ENCODE measurements around the gene MAEA. TPM values are rescaled to one million over a fixed set of nuclear protein-coding genes. Genes with fewer than 3 reads are reported as not detected.

MAEA gene
- total and polyA plus RNA-seq, 2 of the 8 experiments (the other 6 are each of a cell fraction or from before 2014, with no cell fraction given): 75.8 to 133 TPM

DNA sequence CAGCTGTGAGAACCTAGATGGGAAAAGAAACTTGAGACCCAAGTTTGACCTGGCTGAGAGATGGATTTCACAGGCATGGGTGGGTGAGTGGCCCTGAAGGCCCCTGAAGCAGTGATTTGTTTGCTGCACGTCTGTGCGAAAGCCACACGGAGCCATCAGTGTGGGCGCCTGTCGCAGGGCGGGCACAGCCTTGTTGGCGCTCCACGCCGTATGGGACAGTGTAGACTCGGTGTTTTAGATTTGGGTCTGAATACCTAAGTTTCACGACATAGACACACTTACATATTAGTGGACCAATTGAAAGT, 35.4 kb downstream of the MAEA start (continued):
- TF ChIP-seq, protein P1, sequence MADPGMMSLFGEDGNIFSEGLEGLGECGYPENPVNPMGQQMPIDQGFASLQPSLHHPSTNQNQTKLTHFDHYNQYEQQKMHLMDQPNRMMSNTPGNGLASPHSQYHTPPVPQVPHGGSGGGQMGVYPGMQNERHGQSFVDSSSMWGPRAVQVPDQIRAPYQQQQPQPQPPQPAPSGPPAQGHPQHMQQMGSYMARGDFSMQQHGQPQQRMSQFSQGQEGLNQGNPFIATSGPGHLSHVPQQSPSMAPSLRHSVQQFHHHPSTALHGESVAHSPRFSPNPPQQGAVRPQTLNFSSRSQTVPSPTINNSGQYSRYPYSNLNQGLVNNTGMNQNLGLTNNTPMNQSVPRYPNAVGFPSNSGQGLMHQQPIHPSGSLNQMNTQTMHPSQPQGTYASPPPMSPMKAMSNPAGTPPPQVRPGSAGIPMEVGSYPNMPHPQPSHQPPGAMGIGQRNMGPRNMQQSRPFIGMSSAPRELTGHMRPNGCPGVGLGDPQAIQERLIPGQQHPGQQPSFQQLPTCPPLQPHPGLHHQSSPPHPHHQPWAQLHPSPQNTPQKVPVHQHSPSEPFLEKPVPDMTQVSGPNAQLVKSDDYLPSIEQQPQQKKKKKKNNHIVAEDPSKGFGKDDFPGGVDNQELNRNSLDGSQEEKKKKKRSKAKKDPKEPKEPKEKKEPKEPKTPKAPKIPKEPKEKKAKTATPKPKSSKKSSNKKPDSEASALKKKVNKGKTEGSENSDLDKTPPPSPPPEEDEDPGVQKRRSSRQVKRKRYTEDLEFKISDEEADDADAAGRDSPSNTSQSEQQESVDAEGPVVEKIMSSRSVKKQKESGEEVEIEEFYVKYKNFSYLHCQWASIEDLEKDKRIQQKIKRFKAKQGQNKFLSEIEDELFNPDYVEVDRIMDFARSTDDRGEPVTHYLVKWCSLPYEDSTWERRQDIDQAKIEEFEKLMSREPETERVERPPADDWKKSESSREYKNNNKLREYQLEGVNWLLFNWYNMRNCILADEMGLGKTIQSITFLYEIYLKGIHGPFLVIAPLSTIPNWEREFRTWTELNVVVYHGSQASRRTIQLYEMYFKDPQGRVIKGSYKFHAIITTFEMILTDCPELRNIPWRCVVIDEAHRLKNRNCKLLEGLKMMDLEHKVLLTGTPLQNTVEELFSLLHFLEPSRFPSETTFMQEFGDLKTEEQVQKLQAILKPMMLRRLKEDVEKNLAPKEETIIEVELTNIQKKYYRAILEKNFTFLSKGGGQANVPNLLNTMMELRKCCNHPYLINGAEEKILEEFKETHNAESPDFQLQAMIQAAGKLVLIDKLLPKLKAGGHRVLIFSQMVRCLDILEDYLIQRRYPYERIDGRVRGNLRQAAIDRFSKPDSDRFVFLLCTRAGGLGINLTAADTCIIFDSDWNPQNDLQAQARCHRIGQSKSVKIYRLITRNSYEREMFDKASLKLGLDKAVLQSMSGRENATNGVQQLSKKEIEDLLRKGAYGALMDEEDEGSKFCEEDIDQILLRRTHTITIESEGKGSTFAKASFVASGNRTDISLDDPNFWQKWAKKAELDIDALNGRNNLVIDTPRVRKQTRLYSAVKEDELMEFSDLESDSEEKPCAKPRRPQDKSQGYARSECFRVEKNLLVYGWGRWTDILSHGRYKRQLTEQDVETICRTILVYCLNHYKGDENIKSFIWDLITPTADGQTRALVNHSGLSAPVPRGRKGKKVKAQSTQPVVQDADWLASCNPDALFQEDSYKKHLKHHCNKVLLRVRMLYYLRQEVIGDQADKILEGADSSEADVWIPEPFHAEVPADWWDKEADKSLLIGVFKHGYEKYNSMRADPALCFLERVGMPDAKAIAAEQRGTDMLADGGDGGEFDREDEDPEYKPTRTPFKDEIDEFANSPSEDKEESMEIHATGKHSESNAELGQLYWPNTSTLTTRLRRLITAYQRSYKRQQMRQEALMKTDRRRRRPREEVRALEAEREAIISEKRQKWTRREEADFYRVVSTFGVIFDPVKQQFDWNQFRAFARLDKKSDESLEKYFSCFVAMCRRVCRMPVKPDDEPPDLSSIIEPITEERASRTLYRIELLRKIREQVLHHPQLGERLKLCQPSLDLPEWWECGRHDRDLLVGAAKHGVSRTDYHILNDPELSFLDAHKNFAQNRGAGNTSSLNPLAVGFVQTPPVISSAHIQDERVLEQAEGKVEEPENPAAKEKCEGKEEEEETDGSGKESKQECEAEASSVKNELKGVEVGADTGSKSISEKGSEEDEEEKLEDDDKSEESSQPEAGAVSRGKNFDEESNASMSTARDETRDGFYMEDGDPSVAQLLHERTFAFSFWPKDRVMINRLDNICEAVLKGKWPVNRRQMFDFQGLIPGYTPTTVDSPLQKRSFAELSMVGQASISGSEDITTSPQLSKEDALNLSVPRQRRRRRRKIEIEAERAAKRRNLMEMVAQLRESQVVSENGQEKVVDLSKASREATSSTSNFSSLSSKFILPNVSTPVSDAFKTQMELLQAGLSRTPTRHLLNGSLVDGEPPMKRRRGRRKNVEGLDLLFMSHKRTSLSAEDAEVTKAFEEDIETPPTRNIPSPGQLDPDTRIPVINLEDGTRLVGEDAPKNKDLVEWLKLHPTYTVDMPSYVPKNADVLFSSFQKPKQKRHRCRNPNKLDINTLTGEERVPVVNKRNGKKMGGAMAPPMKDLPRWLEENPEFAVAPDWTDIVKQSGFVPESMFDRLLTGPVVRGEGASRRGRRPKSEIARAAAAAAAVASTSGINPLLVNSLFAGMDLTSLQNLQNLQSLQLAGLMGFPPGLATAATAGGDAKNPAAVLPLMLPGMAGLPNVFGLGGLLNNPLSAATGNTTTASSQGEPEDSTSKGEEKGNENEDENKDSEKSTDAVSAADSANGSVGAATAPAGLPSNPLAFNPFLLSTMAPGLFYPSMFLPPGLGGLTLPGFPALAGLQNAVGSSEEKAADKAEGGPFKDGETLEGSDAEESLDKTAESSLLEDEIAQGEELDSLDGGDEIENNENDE (IDR thresholded peaks at IDR 0.05; ENCODE audit: insufficient replicate concordance, low read length): no peak
- TF ChIP-seq KDM5A (IDR thresholded peaks at IDR 0.05; ENCODE audit: low read length): no peak
- TF ChIP-seq, protein P2, sequence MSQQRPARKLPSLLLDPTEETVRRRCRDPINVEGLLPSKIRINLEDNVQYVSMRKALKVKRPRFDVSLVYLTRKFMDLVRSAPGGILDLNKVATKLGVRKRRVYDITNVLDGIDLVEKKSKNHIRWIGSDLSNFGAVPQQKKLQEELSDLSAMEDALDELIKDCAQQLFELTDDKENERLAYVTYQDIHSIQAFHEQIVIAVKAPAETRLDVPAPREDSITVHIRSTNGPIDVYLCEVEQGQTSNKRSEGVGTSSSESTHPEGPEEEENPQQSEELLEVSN (IDR thresholded peaks at IDR 0.05): no peak

All from H1 (cell line).